Large intestine (tissue), 3 donors: ENCODE results near the gene CACNA1F. TPM values are rescaled to one million over a fixed set of nuclear protein-coding genes. Genes with fewer than 3 reads are reported as not detected.

Source experiments
- DNase-seq, 2 donors: peaks; one replicate each; pipeline versions ENCODE4 v3.0.0 to v3.0.0-alpha.2; 2013
- H3K27ac ChIP-seq: one replicate; pipeline ENCODE4 v1.5.1; 2013; ENCODE audit warnings: low read length
- H3K27me3 ChIP-seq: 2 replicates; pipeline ENCODE4 v1.6.1; 2013; ENCODE audit warnings: low read length; ENCODE audit not compliant: control insufficient read depth, insufficient read depth
- H3K36me3 ChIP-seq: 2 replicates; pipeline ENCODE4 v1.6.1; 2013; ENCODE audit warnings: low read length; ENCODE audit not compliant: control insufficient read depth, insufficient read depth
- H3K4me1 ChIP-seq: one replicate; pipeline ENCODE4 v1.6.1; 2013; ENCODE audit warnings: low read length; ENCODE audit not compliant: control insufficient read depth, insufficient read depth
- H3K4me3 ChIP-seq: one replicate; pipeline ENCODE4 v1.5.1; 2013; ENCODE audit warnings: low read length
- H3K9me3 ChIP-seq: one replicate; pipeline ENCODE4 v1.6.1; 2013; ENCODE audit warnings: mild to moderate bottlenecking, low read depth, low read length, moderate library complexity; ENCODE audit not compliant: control insufficient read depth
- WGBS: methylation state at CpG from one replicate; pipeline ENCODE4 v1.1.5; 2013; ENCODE audit warnings: low lambda C conversion rate; ENCODE audit not compliant: insufficient coverage; 5-methylcytosine and 5-hydroxymethylcytosine counted together
- polyA plus RNA-seq: library from polyadenylated mRNA; unstranded; fragments of 120-200 nt; gene quantifications from one replicate; pipeline ENCODE4 v1.2.1, GENCODE V29; 2013

The CACNA1F gene
- polyA plus RNA-seq, 1 donor, result 1.3 TPM

GRCh38 chrX:49155900-49156837, 77.0 kb downstream of the CACNA1F start:
- WGBS, result no CpG with 5 or more reads among the region's 65 CpGs
- H3K27ac ChIP-seq, result peak overlapping the region; percentile 93
- H3K9me3 ChIP-seq, result no peaks in the 10 kb centered on the region
- peaks cover 3% of the 10 kb centered on the region for H3K4me1 ChIP-seq
- H3K36me3 ChIP-seq, result no peaks in the 10 kb centered on the region
- H3K27me3 ChIP-seq, result no peaks in the 10 kb centered on the region
- DNase-seq, result peak; percentile 83 to 87
- peak overlapping the region; percentile 55 for H3K4me3 ChIP-seq

DNA sequence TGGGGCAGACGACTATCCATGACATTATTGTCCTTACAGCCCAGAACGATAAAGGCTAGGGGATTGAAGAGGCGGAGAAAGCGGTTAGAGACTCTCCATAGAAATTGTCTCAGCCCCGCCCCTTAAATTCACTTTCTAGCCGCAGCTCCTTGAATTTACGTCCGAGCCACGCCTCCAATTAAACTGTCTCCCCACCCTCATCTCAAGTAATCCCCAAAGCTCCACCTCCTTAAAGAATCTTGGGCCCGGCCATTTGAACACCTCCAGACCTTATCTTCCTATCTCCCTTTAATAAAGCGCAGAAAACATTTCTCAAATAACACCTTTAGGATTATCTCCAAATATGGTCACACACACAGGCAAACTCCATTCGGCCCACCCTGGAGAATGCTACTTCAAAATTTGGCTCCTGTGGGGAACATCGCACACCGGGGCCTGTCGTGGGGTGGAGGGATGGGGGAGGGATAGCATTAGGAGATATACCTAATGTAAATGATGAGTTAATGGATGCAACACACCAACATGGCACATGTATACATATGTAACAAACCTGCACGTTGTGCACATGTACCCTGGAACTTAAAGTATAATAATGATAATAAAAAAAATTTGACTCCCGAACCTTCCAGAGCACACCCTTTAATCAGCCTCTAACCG, 77.8 kb downstream of the CACNA1F start:
- no peaks in the 10 kb centered on the region for H3K36me3 ChIP-seq
- DNase-seq, result peak in 1 of 2 donors; percentile 57
- H3K27me3 ChIP-seq, result no peaks in the 10 kb centered on the region
- H3K9me3 ChIP-seq, result no peaks in the 10 kb centered on the region
- H3K27ac ChIP-seq, result peak overlapping the region; percentile 93
- WGBS, result no CpG with 5 or more reads among the region's 18 CpGs
- peak overlapping the region; percentile 55 for H3K4me3 ChIP-seq
- H3K4me1 ChIP-seq, result peaks cover 3% of the 10 kb centered on the region

Other genes with a start within 250 kb of the CACNA1F start
- gene GRIPAP1, start 231.1 kb downstream of the CACNA1F start, polyA plus RNA-seq, result 51.4 TPM
- gene TFE3, start 190.0 kb downstream of the CACNA1F start, polyA plus RNA-seq, result 33.5 TPM
- gene CCDC120, start 174.3 kb downstream of the CACNA1F start, polyA plus RNA-seq, result 27.3 TPM
- gene PRAF2, start 159.3 kb downstream of the CACNA1F start, polyA plus RNA-seq, result 14.0 TPM
- 46.6 TPM for gene WDR45, start 153.5 kb downstream of the CACNA1F start, polyA plus RNA-seq
- gene GPKOW, start 109.6 kb downstream of the CACNA1F start, polyA plus RNA-seq, result 18.9 TPM
- gene MAGIX, start 70.6 kb downstream of the CACNA1F start, polyA plus RNA-seq, result 2.5 TPM
- gene PLP2, start 61.4 kb downstream of the CACNA1F start, polyA plus RNA-seq, result 118 TPM
- 5.7 TPM for gene PRICKLE3, start 47.0 kb downstream of the CACNA1F start, polyA plus RNA-seq
- gene SYP, start 33.1 kb downstream of the CACNA1F start, polyA plus RNA-seq, result 20.2 TPM
- 18.5 TPM for gene CCDC22, start 2.1 kb upstream of the CACNA1F start, polyA plus RNA-seq
- 0.76 TPM for gene FOXP3, start 31.4 kb upstream of the CACNA1F start, polyA plus RNA-seq
- 3.3 TPM for gene PPP1R3F, start 36.5 kb upstream of the CACNA1F start, polyA plus RNA-seq
- gene GAGE10, start 70.3 kb upstream of the CACNA1F start, polyA plus RNA-seq, result not detected
- gene GAGE12J, start 88.7 kb upstream of the CACNA1F start, polyA plus RNA-seq, result not detected
- gene GAGE13, start 98.2 kb upstream of the CACNA1F start, polyA plus RNA-seq, result not detected